K562 (cell line): ENCODE results near the gene SPAG7. TPM values are rescaled to one million over a fixed set of nuclear protein-coding genes. Genes with fewer than 3 reads are reported as not detected.

Experiments
- ATAC-seq: fragments of 200-7000 bp; cut with Tn5 transposase; 3 replicates; pipeline ENCODE4 v1.9.1; 2020; ENCODE audit warnings: moderate library complexity
- BruUV-seq: library from RNA; stranded (reverse); fragments of 400-500 nt; replicated peaks from 2 replicates; lab custom pipeline; 2021; lab: Mats Ljungman, UMichigan
- CTCF ChIA-PET: fragments of 300-600 bp; formaldehyde crosslinking; extraction: SDS; loops from one replicate; lab custom pipeline; 2021; ENCODE audit warnings: low intra/inter-chr PET ratio; lab: Yijun Ruan, JAX
- POLR2A ChIA-PET: fragments of 300-600, 350-650 bp; sonication (Branson Sonifier 250); formaldehyde crosslinking; extraction: SDS; loops from one replicate; lab custom pipeline; 2021; ENCODE audit warnings: antibody characterized with exemption, inconsistent platforms; lab: Yijun Ruan, JAX
- DNase-seq, 4 experiments: peaks; one replicate each; pipeline versions ENCODE4 v3.0.0 to v3.0.0-alpha.2; 2011 to 2018; ENCODE audit warnings: low spot score in 3 of 4, mixed read lengths in 3 of 4; ENCODE audit errors: extremely low read depth in 1 of 4
- FAIRE-seq: peaks from 2 replicates; lab custom pipeline; 2011; peaks lifted over from hg19 to GRCh38; lab: Jason Lieb, UNC
- H2AFZ ChIP-seq: 2 replicates; pipeline ENCODE4 v1.6.0; 2011; ENCODE audit warnings: low read depth, low read length, control low read depth, inconsistent platforms
- H3K27ac ChIP-seq: fragments of 200-600 bp; 3 replicates; pipeline ENCODE4 v1.8.0; 2011; ENCODE audit warnings: low read depth, mild to moderate bottlenecking, control low read depth, inconsistent platforms, low read length, moderate library complexity, mixed read lengths; ENCODE audit errors: extremely low read depth
- H3K27me3 ChIP-seq, 2 experiments: fragments of 300-600 bp in 1 of 2; 2 replicates in 1 of 2; 3 replicates in 1 of 2; pipeline versions ENCODE4 v1.6.0 to v1.8.0; 2011; ENCODE audit warnings: inconsistent platforms in 2 of 2, low read length in 2 of 2, mild to moderate bottlenecking in 1 of 2, mixed read lengths in 1 of 2, moderate library complexity in 1 of 2; ENCODE audit not compliant: control insufficient read depth in 2 of 2, insufficient read depth in 2 of 2
- H3K36me3 ChIP-seq: fragments of 300-600 bp; 3 replicates; pipeline ENCODE4 v1.8.0; 2011; ENCODE audit warnings: mild to moderate bottlenecking, low read length, inconsistent platforms; ENCODE audit not compliant: control insufficient read depth, insufficient read depth
- H3K4me1 ChIP-seq, 2 experiments: fragments of 200-600 bp in 1 of 2; replicated peaks in 1 of 2; 2 replicates in 1 of 2; 3 replicates in 1 of 2; pipeline versions ENCODE4 v1.5.1 to v1.8.0; 2011; ENCODE audit warnings: inconsistent platforms in 2 of 2, low read length in 2 of 2, mild to moderate bottlenecking in 1 of 2, mixed read lengths in 1 of 2, moderate library complexity in 1 of 2; ENCODE audit not compliant: control insufficient read depth in 2 of 2, insufficient read depth in 2 of 2
- H3K4me2 ChIP-seq: 2 replicates; pipeline ENCODE4 v1.6.1; 2011; ENCODE audit warnings: low read length, control low read depth, inconsistent platforms, mixed read lengths; ENCODE audit not compliant: insufficient read depth
- H3K4me3 ChIP-seq: fragments of 200-600 bp; sonication (generic), shearing (Covaris generic); 2 replicates; pipeline ENCODE4 v1.5.1; 2016; ENCODE audit warnings: control low read depth, inconsistent platforms
- H3K79me2 ChIP-seq: fragments of 200-600 bp; 3 replicates; pipeline ENCODE4 v1.8.0; 2011; ENCODE audit warnings: low read length, inconsistent platforms; ENCODE audit not compliant: control insufficient read depth, insufficient read depth
- H3K9ac ChIP-seq, 2 experiments: 2 replicates each; pipeline versions ENCODE4 v1.6.0 to v1.6.1; 2011; ENCODE audit warnings: low read depth in 2 of 2, low read length in 2 of 2, control low read depth in 1 of 2, inconsistent platforms in 1 of 2, mild to moderate bottlenecking in 1 of 2, mixed read lengths in 1 of 2; ENCODE audit not compliant: insufficient read depth in 1 of 2
- H3K9me1 ChIP-seq: one replicate; pipeline ENCODE4 v1.6.0; 2011; ENCODE audit warnings: inconsistent platforms, mild to moderate bottlenecking, low read length, moderate library complexity; ENCODE audit not compliant: control insufficient read depth, insufficient read depth
- H3K9me3 ChIP-seq: replicated peaks from 2 replicates; pipeline ENCODE4 v1.5.1; 2011; ENCODE audit warnings: low read depth, low read length, inconsistent platforms; ENCODE audit not compliant: control insufficient read depth, insufficient read depth
- H4K20me1 ChIP-seq: replicated peaks from 2 replicates; pipeline ENCODE4 v1.6.1; 2011; ENCODE audit warnings: low read length, inconsistent platforms, mixed read lengths; ENCODE audit not compliant: control insufficient read depth, insufficient read depth
- CTBP1 ChIP-seq: fragments of 450-650 bp; IDR thresholded peaks from 2 replicates; pipeline ENCODE4 v1.6.1; 2016; ENCODE audit warnings: borderline replicate concordance
- EGR1 ChIP-seq: fragments of 450-650 bp; conservative IDR thresholded peaks from 2 replicates; pipeline ENCODE4 v1.6.1; 2017; ENCODE audit warnings: mild to moderate bottlenecking
- FOS ChIP-seq: IDR thresholded peaks from 3 replicates; pipeline ENCODE4 v1.6.1; 2011; ENCODE audit not compliant: insufficient read length; ENCODE audit errors: extremely low read depth
- HMG20B ChIP-seq: fragments of 250-450 bp; sonication (Bioruptor Pico); IDR thresholded peaks from 2 replicates; pipeline ENCODE4 v1.5.0; 2021; ENCODE audit warnings: mild to moderate bottlenecking
- HNRNPH1 ChIP-seq: fragments of 200-400 bp; formaldehyde crosslinking; optimal IDR thresholded peaks from 2 replicates; pipeline ENCODE3; 2017; ENCODE audit warnings: low read depth, mild to moderate bottlenecking, low read length, moderate library complexity
- KDM5B ChIP-seq: fragments of 200-600 bp; sonication (generic); IDR thresholded peaks from 2 replicates; pipeline ENCODE4 v1.6.1; 2012; ENCODE audit warnings: low read depth, mild to moderate bottlenecking, moderate library complexity, low read length, control low read depth, inconsistent platforms; ENCODE audit not compliant: insufficient replicate concordance
- NCOA6 ChIP-seq: fragments of 450-650 bp; IDR thresholded peaks from 2 replicates; pipeline ENCODE4 v1.6.1; 2017; ENCODE audit warnings: mild to moderate bottlenecking
- PRPF4 ChIP-seq: fragments of 200-400 bp; formaldehyde crosslinking; IDR thresholded peaks from one replicate; pipeline ENCODE4 v1.6.1; 2017; ENCODE audit warnings: low read length, low read depth, mild to moderate bottlenecking; ENCODE audit not compliant: insufficient read depth, poor library complexity, severe bottlenecking
- SAFB ChIP-seq: fragments of 200-400 bp; formaldehyde crosslinking; IDR thresholded peaks from 2 replicates; pipeline ENCODE4 v1.6.1; 2017; ENCODE audit warnings: low read depth, low read length, borderline replicate concordance
- SOX6 ChIP-seq: fragments of 450-650 bp; IDR thresholded peaks from 2 replicates; pipeline ENCODE4 v1.6.1; 2014; ENCODE audit warnings: mild to moderate bottlenecking
- TFAP4 ChIP-seq: sonication (generic); formaldehyde crosslinking; IDR thresholded peaks from 2 replicates; pipeline ENCODE4 v1.8.0; 2022; ENCODE audit warnings: missing genetic modification reagents, mild to moderate bottlenecking, moderate library complexity, borderline replicate concordance
- U2AF1 ChIP-seq: fragments of 200-400 bp; formaldehyde crosslinking; optimal IDR thresholded peaks from 2 replicates; pipeline ENCODE3; 2017; ENCODE audit warnings: mild to moderate bottlenecking, low read depth, low read length, moderate library complexity
- XRCC5 ChIP-seq: fragments of 200-400 bp; formaldehyde crosslinking; IDR thresholded peaks from 2 replicates; pipeline ENCODE4 v1.6.1; 2017; ENCODE audit warnings: low read depth, mild to moderate bottlenecking, low read length
- ZBTB5 ChIP-seq: fragments of 450-650 bp; IDR thresholded peaks from 2 replicates; pipeline ENCODE4 v1.6.1; 2017; ENCODE audit warnings: antibody characterized with exemption
- ZC3H4 ChIP-seq: sonication (generic); formaldehyde crosslinking; IDR thresholded peaks from 2 replicates; pipeline ENCODE4 v1.9.0; 2021; ENCODE audit warnings: missing genetic modification reagents, borderline replicate concordance
- ZFP1 ChIP-seq: fragments of 450-650 bp; formaldehyde crosslinking; IDR thresholded peaks from 2 replicates; pipeline ENCODE4 v1.4.0; 2020; ENCODE audit warnings: mild to moderate bottlenecking, mixed read lengths
- ZNF644 ChIP-seq: fragments of 200-800 bp; sonication (Bioruptor generic); IDR thresholded peaks from 2 replicates; pipeline ENCODE4 v1.6.1; 2016; ENCODE audit warnings: low read depth, missing genetic modification characterization, missing compliant biosample characterization
- ZNF707 ChIP-seq: fragments of 250-450 bp; sonication (Bioruptor Pico); conservative IDR thresholded peaks from 2 replicates; pipeline ENCODE4 v1.8.0; 2022; ENCODE audit warnings: inconsistent platforms, mild to moderate bottlenecking, moderate library complexity
- WGBS: fragments of 100-300 bp; shearing (Covaris generic); methylation state at CpG from one replicate; pipeline ENCODE4 v1.1.6; 2016; ENCODE audit warnings: low coverage, mixed read lengths; ENCODE audit not compliant: insufficient coverage; ENCODE audit errors: missing lambda C conversion rate; 5-methylcytosine and 5-hydroxymethylcytosine counted together
- in situ Hi-C: fragments of 300-500 bp; cut with MboI; formaldehyde crosslinking; loops from 4 replicates; pipeline ENCODE4 v1.15.0; 2018; ENCODE audit warnings: inconsistent platforms, mixed read lengths
- intact Hi-C: fragments of 100-400 bp; cut with micrococcal nuclease; formaldehyde crosslinking; loops from 2 replicates; pipeline ENCODE4 v1.14.2; 2022
- polyA plus RNA-seq, 8 experiments: library from polyadenylated mRNA; depleted of rRNA in 4 of 8; stranded (reverse) in 5 of 8; unstranded in 3 of 8; fragments of >200 nt; fragmentation: Nextera tagmentation in 2 of 8; fragmentation: Illumina TruSeq in 1 of 8; extraction: Ambion mirVana in 2 of 8; extraction: Trizol in 1 of 8; gene quantifications; 2 replicates each; pipeline versions ENCODE4 v1.2.1 to v1.2.3, GENCODE V29; 2011 to 2014; ENCODE audit warnings: inconsistent platforms in 1 of 8, missing spikeins in 1 of 8
- total RNA-seq, 7 experiments: library from RNA; depleted of rRNA in 6 of 7; stranded (reverse); fragments of >200 nt in 6 of 7; fragmentation: Illumina TruSeq in 2 of 7; extraction: Trizol in 2 of 7; gene quantifications; 2 replicates each; pipeline versions ENCODE4 v1.2.1 to v1.2.3, GENCODE V29; 2011 to 2021; ENCODE audit warnings: low replicate concordance in 1 of 7
- TF ChIP-seq, protein P1 (sequence below): fragments of 250-450 bp; sonication (Bioruptor Pico); IDR thresholded peaks from 2 replicates; pipeline ENCODE4 v1.6.1; 2021; ENCODE audit warnings: mild to moderate bottlenecking
- TF ChIP-seq, protein P2 (sequence below): fragments of 250-450 bp; sonication (Bioruptor Pico); IDR thresholded peaks from 2 replicates; pipeline ENCODE4 v1.8.0; 2021; ENCODE audit warnings: borderline replicate concordance, mild to moderate bottlenecking, moderate library complexity; ENCODE audit not compliant: poor library complexity, severe bottlenecking

SPAG7 gene
- total and polyA plus RNA-seq, 9 of the 15 experiments (the other 6 are each of a cell fraction or from before 2014, with no cell fraction given), result 5.6 to 53.5 (median 36.3) TPM

DNA sequence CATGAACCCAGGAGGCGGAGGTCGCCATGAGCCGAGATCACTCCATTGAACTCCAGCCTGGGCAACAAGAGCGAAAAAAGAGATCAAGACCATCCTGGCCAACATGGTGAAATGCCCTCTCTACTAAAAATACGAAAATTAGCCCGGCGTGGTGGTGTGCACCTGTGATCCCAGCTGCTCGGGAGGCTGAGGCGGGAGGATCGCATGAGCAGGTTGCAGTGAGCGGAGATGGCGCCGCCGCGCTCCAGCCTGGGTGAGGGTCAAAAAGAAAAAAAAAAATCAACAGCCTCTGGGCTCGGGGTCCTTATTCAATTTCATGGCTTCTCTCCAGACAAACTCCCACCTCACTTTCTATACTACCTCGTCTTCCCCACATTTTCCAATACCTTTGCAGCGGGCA, 38.7 kb downstream of the SPAG7 start:
- Histone ChIP-seq H3K9me3 (no peaks in the 10 kb centered on the region), H3K9me1 (no peaks in the 10 kb centered on the region), H3K79me2 (no peaks in the 10 kb centered on the region), H4K20me1 (no peaks in the 10 kb centered on the region), H3K36me3 (no peaks in the 10 kb centered on the region), H3K27ac (no peak overlapping the region)
- ChIA-PET CTCF (no interaction called here), POLR2A (interaction anchor here (1.9 kb wide), 1 partner anchor 9 kb away, joined by 6 read pairs; no protein-coding TSS in a partner anchor)
- in situ Hi-C loops (no loop called here), intact Hi-C loops (no loop called here)
- FAIRE-seq, result no peak
- TF ChIP-seq EGR1, result no peak
- TF ChIP-seq SAFB, result no peak
- TF ChIP-seq KDM5B, result no peak
- TF ChIP-seq CTBP1, result no peak
- TF ChIP-seq, protein P1, sequence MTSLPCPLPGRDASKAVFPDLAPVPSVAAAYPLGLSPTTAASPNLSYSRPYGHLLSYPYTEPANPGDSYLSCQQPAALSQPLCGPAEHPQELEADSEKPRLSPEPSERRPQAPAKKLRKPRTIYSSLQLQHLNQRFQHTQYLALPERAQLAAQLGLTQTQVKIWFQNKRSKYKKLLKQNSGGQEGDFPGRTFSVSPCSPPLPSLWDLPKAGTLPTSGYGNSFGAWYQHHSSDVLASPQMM, result no peak
- TF ChIP-seq U2AF1, result no peak
- TF ChIP-seq XRCC5, result no peak
- no peak for TF ChIP-seq ZNF707 (CRISPR knock-in tag)
- no peak for TF ChIP-seq ZC3H4
- TF ChIP-seq PRPF4, result no peak
- TF ChIP-seq ZNF644 (tag), result no peak
- no peak for TF ChIP-seq ZFP1 (CRISPR knock-in tag)
- no peak for TF ChIP-seq HNRNPH1
- no peak for TF ChIP-seq SOX6
- TF ChIP-seq ZBTB5, result no peak
- TF ChIP-seq, protein P2, sequence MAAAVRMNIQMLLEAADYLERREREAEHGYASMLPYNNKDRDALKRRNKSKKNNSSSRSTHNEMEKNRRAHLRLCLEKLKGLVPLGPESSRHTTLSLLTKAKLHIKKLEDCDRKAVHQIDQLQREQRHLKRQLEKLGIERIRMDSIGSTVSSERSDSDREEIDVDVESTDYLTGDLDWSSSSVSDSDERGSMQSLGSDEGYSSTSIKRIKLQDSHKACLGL (CRISPR knock-in tag), result no peak
- TF ChIP-seq NCOA6, result no peak
- TF ChIP-seq HMG20B, result no peak
- TF ChIP-seq FOS, result no peak
- TF ChIP-seq TFAP4 (CRISPR knock-in tag), result no peak
- TF ChIP-seq, all 486 proteins: peak for 0
- H2AFZ ChIP-seq, result no peak overlapping the region
- 88% methylated on average over 11 of the region's 18 CpGs for WGBS
- DNase-seq (no peak), ATAC-seq (no peak)
- no TSS peak for BruUV-seq
- H3K9ac ChIP-seq, result no peak overlapping the region
- no peaks in the 10 kb centered on the region for H3K27me3 ChIP-seq
- H3K4me1 ChIP-seq, result peaks cover 0 to 8% of the 10 kb centered on the region in 2 experiments; a peak in 2 of 5 replicates
- H3K4me2 ChIP-seq, result no peak overlapping the region
- H3K4me3 ChIP-seq, result no peak overlapping the region
